Naive thymus-derived CD4-positive, alpha-beta T cell (primary cell): ENCODE measurements around the gene CLEC10A. TPM values are rescaled to one million over a fixed set of nuclear protein-coding genes. Genes with fewer than 3 reads are reported as not detected.

Source experiments
- ATAC-seq: fragments of 150-1000 bp; cut with Tn5 transposase; 2 replicates; pipeline ENCODE4 v1.10.0; 2021; ENCODE audit warnings: mild to moderate bottlenecking, moderate library complexity
- CTCF ChIA-PET: fragments of 350-600 bp; sonication (Branson Sonifier 250); formaldehyde crosslinking; loops from one replicate; lab custom pipeline; 2021; ENCODE audit warnings: antibody characterized with exemption; lab: Charles Lee
- POLR2A ChIA-PET: fragments of 350-600 bp; sonication (Branson Sonifier 250); formaldehyde crosslinking; loops from one replicate; lab custom pipeline; 2021; ENCODE audit warnings: antibody characterized with exemption, inconsistent platforms; lab: Charles Lee
- DNase-seq, 9 donors: peaks; one replicate each; pipeline versions ENCODE4 v3.0.0 to v3.0.0-alpha.2; 2020 to 2022; ENCODE audit warnings: mixed read lengths in 1 of 9
- H3K27ac ChIP-seq: one replicate; pipeline ENCODE4 v1.7.0; 2013; ENCODE audit warnings: mild to moderate bottlenecking, low read depth, low read length, moderate library complexity
- H3K27me3 ChIP-seq, 2 donors: one replicate each; pipeline ENCODE4 v1.7.0; 2013; ENCODE audit warnings: low read length in 2 of 2, mild to moderate bottlenecking in 2 of 2, moderate library complexity in 2 of 2; ENCODE audit not compliant: control insufficient read depth in 2 of 2, insufficient read depth in 2 of 2
- H3K36me3 ChIP-seq, 3 experiments: 1 replicate in 2 of 3; 2 replicates in 1 of 3; pipeline ENCODE4 v1.7.0; 2013; ENCODE audit warnings: low read length in 3 of 3, mild to moderate bottlenecking in 3 of 3, moderate library complexity in 1 of 3; ENCODE audit not compliant: insufficient read depth in 3 of 3, control insufficient read depth in 2 of 3
- H3K4me1 ChIP-seq, 2 donors: one replicate each; pipeline ENCODE4 v1.7.0; 2013; ENCODE audit warnings: low read length in 2 of 2, mild to moderate bottlenecking in 2 of 2, moderate library complexity in 1 of 2; ENCODE audit not compliant: control insufficient read depth in 2 of 2, insufficient read depth in 2 of 2
- H3K4me3 ChIP-seq: 2 replicates; pipeline ENCODE4 v1.7.0; 2013; ENCODE audit warnings: mild to moderate bottlenecking, low read length
- H3K9me3 ChIP-seq, 3 experiments: 1 replicate in 2 of 3; 2 replicates in 1 of 3; pipeline ENCODE4 v1.7.0; 2013; ENCODE audit warnings: low read length in 3 of 3; ENCODE audit not compliant: control insufficient read depth in 2 of 3
- H3K27ac Mint-ChIP-seq, 9 donors: one replicate each; pipeline ENCODE4 v1.8.0; 2020 to 2022; ENCODE audit warnings: mixed read lengths in 9 of 9, mild to moderate bottlenecking in 8 of 9, moderate library complexity in 5 of 9, inconsistent platforms in 2 of 9
- H3K27me3 Mint-ChIP-seq, 5 donors: one replicate each; pipeline ENCODE4 v1.8.0; 2021 to 2022; ENCODE audit warnings: mixed read lengths in 5 of 5, mild to moderate bottlenecking in 1 of 5
- H3K36me3 Mint-ChIP-seq, 5 donors: one replicate each; pipeline ENCODE4 v1.8.0; 2020 to 2022; ENCODE audit warnings: mixed read lengths in 5 of 5, mild to moderate bottlenecking in 3 of 5, inconsistent platforms in 1 of 5
- H3K4me1 Mint-ChIP-seq, 7 donors: one replicate each; pipeline ENCODE4 v1.8.0; 2020 to 2022; ENCODE audit warnings: mixed read lengths in 7 of 7, mild to moderate bottlenecking in 3 of 7, inconsistent platforms in 1 of 7
- H3K4me3 Mint-ChIP-seq, 10 donors: one replicate each; pipeline ENCODE4 v1.8.0; 2020 to 2022; ENCODE audit warnings: mild to moderate bottlenecking in 10 of 10, mixed read lengths in 10 of 10, moderate library complexity in 6 of 10, inconsistent platforms in 2 of 10
- H3K9me3 Mint-ChIP-seq, 11 donors: one replicate each; pipeline ENCODE4 v1.8.0; 2020 to 2022; ENCODE audit warnings: mixed read lengths in 11 of 11, mild to moderate bottlenecking in 4 of 11, inconsistent platforms in 1 of 11, moderate library complexity in 1 of 11
- intact Hi-C, 2 donors: fragments of 100-400 bp; cut with micrococcal nuclease; formaldehyde crosslinking; loops; one replicate each; pipeline ENCODE4 v1.15.1; 2023
- polyA plus RNA-seq, 2 donors: library from polyadenylated mRNA; unstranded; fragments of 300-500 nt; fragmentation: Illumina TruSeq; gene quantifications; one replicate each; pipeline ENCODE4 v1.2.3, GENCODE V29; 2021
- total RNA-seq, 6 experiments: library from RNA in 5 of 6; stranded (reverse) in 5 of 6; gene quantifications; 1 replicate in 5 of 6; 2 replicates in 1 of 6; pipeline ENCODE4 v1.2.3 and lab custom pipeline; 2021 to 2026

The CLEC10A gene
- total and polyA plus RNA-seq, 7 experiments from 2014 or later = 1.4 to 10.6 (median 4.9) TPM; not detected in 3

DNA sequence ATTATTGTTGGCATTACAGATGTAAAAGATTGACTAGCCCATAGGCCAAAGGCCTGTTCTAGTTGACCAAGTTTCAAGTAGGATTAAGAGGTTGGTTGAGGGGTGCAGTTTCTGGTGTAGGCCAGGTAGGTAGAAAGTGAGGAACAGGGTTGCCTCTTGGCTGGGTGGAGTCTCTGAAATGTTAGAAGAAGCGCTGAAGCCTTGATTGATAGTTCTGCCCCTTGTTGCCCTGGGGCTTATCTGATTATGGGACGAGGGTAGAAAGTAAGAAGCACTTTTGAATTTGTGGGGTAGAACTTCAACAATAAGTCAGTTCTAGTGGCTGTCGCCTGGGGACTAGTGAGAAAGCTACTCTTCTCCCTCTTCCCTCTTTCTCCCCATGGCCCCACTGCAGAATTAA, 51.0 kb downstream of the CLEC10A start:
- H3K36me3 Mint-ChIP-seq = peaks cover 0 to 13% (median 0%) of the 10 kb centered on the region in 5 donors
- Histone ChIP-seq H3K36me3 (no peaks in the 10 kb centered on the region), H3K27me3 (no peaks in the 10 kb centered on the region), H3K4me1 (peaks cover 28 to 29% of the 10 kb centered on the region in 2 donors), H3K9me3 (no peaks in the 10 kb centered on the region), H3K4me3 (peak overlapping the region; percentile 24), H3K27ac (no peak overlapping the region)
- intact Hi-C loops = loop anchor here in 1 of 2 donors (10.0 kb wide), 1 partner anchor 546 kb away; the partner anchor contains the start of gene CD68
- peak overlapping the region; percentile 5 to 84 (median 78) for H3K4me3 Mint-ChIP-seq
- ATAC-seq = no peak
- ChIA-PET CTCF (no interaction called here), POLR2A (interaction anchor here (0.6 kb wide), 1 partner anchor 540 kb away, joined by 3 read pairs; no protein-coding TSS in a partner anchor)
- H3K4me1 Mint-ChIP-seq = peaks cover 32 to 64% (median 48%) of the 10 kb centered on the region in 7 donors
- H3K27ac Mint-ChIP-seq = peak overlapping the region; percentile 84 to 94 (median 90)
- no peaks in the 10 kb centered on the region for H3K27me3 Mint-ChIP-seq
- H3K9me3 Mint-ChIP-seq = peaks cover 0 to 1% (median 0%) of the 10 kb centered on the region in 11 donors
- DNase-seq = no peak

DNA sequence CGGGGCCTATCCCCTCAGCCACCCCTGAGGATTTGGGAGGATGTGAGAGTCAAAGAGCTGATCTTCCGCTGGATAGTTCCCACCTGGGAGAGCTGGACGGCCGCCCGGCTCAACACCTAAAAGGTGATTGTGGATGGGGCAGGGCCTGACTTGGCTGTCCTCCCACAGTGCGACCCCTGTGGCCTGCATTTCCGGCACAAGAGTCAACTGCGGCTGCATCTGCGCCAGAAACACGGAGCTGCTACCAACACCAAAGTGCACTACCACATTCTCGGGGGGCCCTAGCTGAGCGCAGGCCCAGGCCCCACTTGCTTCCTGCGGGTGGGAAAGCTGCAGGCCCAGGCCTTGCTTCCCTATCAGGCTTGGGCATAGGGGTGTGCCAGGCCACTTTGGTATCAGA, 52.7 kb downstream of the CLEC10A start:
- Histone ChIP-seq H3K4me1 (peaks cover 33 to 34% of the 10 kb centered on the region in 2 donors), H3K36me3 (no peaks in the 10 kb centered on the region), H3K27ac (no peak overlapping the region), H3K4me3 (no peak overlapping the region), H3K9me3 (no peaks in the 10 kb centered on the region), H3K27me3 (no peaks in the 10 kb centered on the region)
- DNase-seq (no peak), ATAC-seq (no peak)
- Mint-ChIP-seq H3K36me3 (peaks cover 0 to 10% (median 0%) of the 10 kb centered on the region in 5 donors), H3K27me3 (no peaks in the 10 kb centered on the region), H3K9me3 (no peaks in the 10 kb centered on the region), H3K4me3 (no peak overlapping the region), H3K4me1 (peaks cover 34 to 62% (median 50%) of the 10 kb centered on the region in 7 donors), H3K27ac (peak overlapping the region in 1 of 9 donors; percentile 37)
- intact Hi-C loops = loop anchor here in 1 of 2 donors (10.0 kb wide), 1 partner anchor 547 kb away; the partner anchor contains the start of gene CD68
- CTCF ChIA-PET = no interaction called here
- POLR2A ChIA-PET = interaction anchor here (0.8 to 1.5 kb wide), 2 partner anchors 9 to 408 kb away, joined by 4 to 5 read pairs; partner anchors contain the start of genes SLC16A13 and TMEM102

DNA sequence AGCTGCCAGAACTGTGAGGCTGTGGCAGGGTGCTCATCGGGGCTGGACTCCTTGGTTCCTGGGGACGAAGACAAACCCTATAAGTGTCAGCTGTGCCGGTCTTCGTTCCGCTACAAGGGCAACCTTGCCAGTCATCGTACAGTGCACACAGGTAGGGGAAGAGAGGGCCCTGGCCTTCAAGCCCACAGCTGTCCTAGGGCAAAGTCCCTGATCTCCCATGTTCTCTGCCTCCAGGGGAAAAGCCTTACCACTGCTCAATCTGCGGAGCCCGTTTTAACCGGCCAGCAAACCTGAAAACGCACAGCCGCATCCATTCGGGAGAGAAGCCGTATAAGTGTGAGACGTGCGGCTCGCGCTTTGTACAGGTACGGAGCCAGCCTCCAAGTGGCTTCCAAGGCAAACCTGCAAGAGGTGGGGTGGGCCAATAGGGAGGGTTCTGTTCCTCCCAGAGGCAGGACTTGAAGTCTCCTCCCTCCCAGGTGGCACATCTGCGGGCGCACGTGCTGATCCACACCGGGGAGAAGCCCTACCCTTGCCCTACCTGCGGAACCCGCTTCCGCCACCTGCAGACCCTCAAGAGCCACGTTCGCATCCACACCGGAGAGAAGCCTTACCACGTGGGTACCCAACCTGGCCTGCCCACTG, 53.5 kb downstream of the CLEC10A start:
- no peak for DNase-seq

DNA sequence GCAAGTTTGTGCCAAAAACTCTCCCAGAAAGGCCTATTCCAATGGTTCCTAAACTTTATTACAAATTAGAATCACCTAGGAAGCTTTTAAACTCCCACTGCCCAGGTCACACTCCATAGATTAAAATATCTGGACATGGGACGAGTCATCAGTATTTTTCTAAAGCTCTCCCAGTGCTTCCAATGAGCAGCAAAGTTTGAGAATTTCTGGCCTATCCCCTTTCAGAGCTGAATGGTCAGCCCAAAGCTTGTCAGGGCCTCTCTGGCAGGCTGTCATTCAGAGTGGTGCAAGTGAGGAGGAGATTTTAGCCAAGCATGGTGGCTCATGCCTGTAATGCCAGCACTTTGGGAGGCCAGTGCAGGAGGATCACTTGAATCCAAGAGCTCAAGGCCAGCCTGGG, 54.8 kb downstream of the CLEC10A start:
- Mint-ChIP-seq H3K36me3 (peaks cover 0 to 7% (median 0%) of the 10 kb centered on the region in 5 donors), H3K4me3 (no peak overlapping the region), H3K9me3 (no peaks in the 10 kb centered on the region), H3K27ac (peak overlapping the region in 2 of 9 donors; percentile 26 to 73), H3K27me3 (no peaks in the 10 kb centered on the region), H3K4me1 (peaks cover 27 to 66% (median 44%) of the 10 kb centered on the region in 7 donors)
- Histone ChIP-seq H3K9me3 (no peaks in the 10 kb centered on the region), H3K4me1 (peaks cover 36 to 37% of the 10 kb centered on the region in 2 donors), H3K4me3 (no peak overlapping the region), H3K36me3 (no peaks in the 10 kb centered on the region), H3K27ac (no peak overlapping the region), H3K27me3 (no peaks in the 10 kb centered on the region)
- ChIA-PET CTCF (interaction anchor here (0.8 to 1.7 kb wide), 4 partner anchors 10 to 112 kb away, joined by 3 to 6 read pairs (median 5); partner anchors contain the start of gene SLC16A13), POLR2A (interaction anchor here (2.2 to 6.2 kb wide), 2 partner anchors 10 kb away, joined by 8 to 50 read pairs; partner anchors contain the start of gene SLC16A13)
- ATAC-seq = no peak
- intact Hi-C loops = loop anchor here in 1 of 2 donors (10.0 kb wide), 1 partner anchor 550 kb away; the partner anchor contains the start of gene CD68
- no peak for DNase-seq

More for the DNA sequence above, 53.5 kb downstream of the CLEC10A start:
- H3K9me3 Mint-ChIP-seq = no peaks in the 10 kb centered on the region
- ATAC-seq = no peak
- intact Hi-C loops = loop anchor here in 1 of 2 donors (10.0 kb wide), 1 partner anchor 548 kb away; the partner anchor contains the start of gene CD68
- Histone ChIP-seq H3K36me3 (no peaks in the 10 kb centered on the region), H3K4me3 (no peak overlapping the region), H3K27me3 (no peaks in the 10 kb centered on the region), H3K4me1 (peaks cover 37 to 41% of the 10 kb centered on the region in 2 donors), H3K9me3 (no peaks in the 10 kb centered on the region), H3K27ac (no peak overlapping the region)
- H3K36me3 Mint-ChIP-seq = peaks cover 0 to 9% (median 0%) of the 10 kb centered on the region in 5 donors
- CTCF ChIA-PET = interaction anchor here (0.6 to 1.4 kb wide), 2 partner anchors 113 to 165 kb away, joined by 4 to 6 read pairs; no protein-coding TSS in a partner anchor
- H3K27me3 Mint-ChIP-seq = no peaks in the 10 kb centered on the region
- peak overlapping the region in 4 of 9 donors; percentile 15 to 65 (median 30) for H3K27ac Mint-ChIP-seq
- POLR2A ChIA-PET = interaction anchor here (1.5 to 6.2 kb wide), 2 partner anchors 9 kb away, joined by 5 to 50 read pairs; partner anchors contain the start of gene SLC16A13
- no peak overlapping the region for H3K4me3 Mint-ChIP-seq
- peaks cover 33 to 60% (median 45%) of the 10 kb centered on the region in 7 donors for H3K4me1 Mint-ChIP-seq

Other genes starting within 250 kb of the CLEC10A start
- gene TEKT1, start 248.5 kb downstream of the CLEC10A start, total RNA-seq = not detected
- gene TEKT1, start 248.5 kb downstream of the CLEC10A start, polyA plus RNA-seq = not detected
- 1 to 10 TPM in 1 of 5 experiments, not detected in 4; 1.0 TPM for gene ALOX12, start 84.2 kb downstream of the CLEC10A start, total RNA-seq
- gene ALOX12, start 84.2 kb downstream of the CLEC10A start, polyA plus RNA-seq = under 1 TPM; 0.08 to 0.48 TPM
- gene RNASEK, start 67.6 kb downstream of the CLEC10A start, total RNA-seq = 100 to 1,000 TPM; 107 to 184 (median 140) TPM
- 100 to 1,000 TPM; 539 to 628 TPM for gene RNASEK, start 67.6 kb downstream of the CLEC10A start, polyA plus RNA-seq
- under 1 TPM in 1 of 5 experiments, not detected in 4; 0.70 TPM for gene BCL6B, start 57.2 kb downstream of the CLEC10A start, total RNA-seq
- gene BCL6B, start 57.2 kb downstream of the CLEC10A start, polyA plus RNA-seq = not detected
- gene SLC16A13, start 44.2 kb downstream of the CLEC10A start, total RNA-seq = 10 to 100 TPM in 3 of 5 experiments, 1 to 10 TPM in 2; 3.4 to 20.9 (median 15.0) TPM
- 1 to 10 TPM; 1.8 to 3.5 TPM for gene SLC16A13, start 44.2 kb downstream of the CLEC10A start, polyA plus RNA-seq
- 1 to 10 TPM in 3 of 5 experiments, under 1 TPM in 2; 0.24 to 1.7 (median 1.4) TPM for gene SLC16A11, start 36.2 kb downstream of the CLEC10A start, total RNA-seq
- 1 to 10 TPM; 1.1 TPM for gene SLC16A11, start 36.2 kb downstream of the CLEC10A start, polyA plus RNA-seq
- gene ASGR2, start 34.6 kb upstream of the CLEC10A start, total RNA-seq = 10 to 100 TPM in 1 of 5 experiments, 1 to 10 TPM in 1, under 1 TPM in 1, not detected in 2; 0.27 to 15.0 (median 1.9) TPM
- gene ASGR2, start 34.6 kb upstream of the CLEC10A start, polyA plus RNA-seq = not detected
- 10 to 100 TPM in 1 of 5 experiments, 1 to 10 TPM in 1, under 1 TPM in 2, not detected in 1; 0.79 to 11.9 (median 1.3) TPM for gene ASGR1, start 99.1 kb upstream of the CLEC10A start, total RNA-seq
- gene ASGR1, start 99.1 kb upstream of the CLEC10A start, polyA plus RNA-seq = not detected
- gene DLG4, start 139.6 kb upstream of the CLEC10A start, total RNA-seq = 10 to 100 TPM; 10.9 to 25.4 (median 16.5) TPM
- gene DLG4, start 139.6 kb upstream of the CLEC10A start, polyA plus RNA-seq = under 1 TPM; 0.26 to 0.83 TPM
- gene ACADVL, start 139.7 kb upstream of the CLEC10A start, total RNA-seq = 100 to 1,000 TPM; 287 to 390 (median 339) TPM
- gene ACADVL, start 139.7 kb upstream of the CLEC10A start, polyA plus RNA-seq = 10 to 100 TPM; 75.3 to 88.4 TPM
- 10 to 100 TPM; 51.2 to 91.5 (median 52.3) TPM for gene DVL2, start 154.3 kb upstream of the CLEC10A start, total RNA-seq
- 10 to 100 TPM; 15.1 to 31.1 TPM for gene DVL2, start 154.3 kb upstream of the CLEC10A start, polyA plus RNA-seq
- gene PHF23, start 159.2 kb upstream of the CLEC10A start, total RNA-seq = 10 to 100 TPM; 12.3 to 58.7 (median 55.2) TPM
- 10 to 100 TPM; 16.0 to 41.3 TPM for gene PHF23, start 159.2 kb upstream of the CLEC10A start, polyA plus RNA-seq
- 100 to 1,000 TPM; 214 to 427 (median 286) TPM for gene GABARAP, start 162.2 kb upstream of the CLEC10A start, total RNA-seq
- gene GABARAP, start 162.2 kb upstream of the CLEC10A start, polyA plus RNA-seq = 100 to 1,000 TPM; 656 to 950 TPM
- 100 to 1,000 TPM in 4 of 5 experiments, 10 to 100 TPM in 1; 96.8 to 173 (median 133) TPM for gene CTDNEP1, start 171.5 kb upstream of the CLEC10A start, total RNA-seq
- gene CTDNEP1, start 171.5 kb upstream of the CLEC10A start, polyA plus RNA-seq = 10 to 100 TPM; 38.3 to 45.4 TPM
- gene ELP5, start 172.0 kb upstream of the CLEC10A start, total RNA-seq = 10 to 100 TPM; 26.9 to 49.1 (median 32.9) TPM
- 10 to 100 TPM; 60.4 to 89.9 TPM for gene ELP5, start 172.0 kb upstream of the CLEC10A start, polyA plus RNA-seq
- gene CLDN7, start 182.2 kb upstream of the CLEC10A start, total RNA-seq = 1 to 10 TPM in 2 of 5 experiments, under 1 TPM in 3; 0.29 to 3.8 (median 0.81) TPM
- 1 to 10 TPM; 1.7 to 2.9 TPM for gene CLDN7, start 182.2 kb upstream of the CLEC10A start, polyA plus RNA-seq
- gene SLC2A4, start 201.5 kb upstream of the CLEC10A start, total RNA-seq = not detected
- gene SLC2A4, start 201.5 kb upstream of the CLEC10A start, polyA plus RNA-seq = not detected
- under 1 TPM in 3 of 5 experiments, not detected in 2; 0.27 to 0.64 (median 0.40) TPM for gene YBX2, start 214.4 kb upstream of the CLEC10A start, total RNA-seq
- not detected for gene YBX2, start 214.4 kb upstream of the CLEC10A start, polyA plus RNA-seq
- gene EIF5A, start 227.4 kb upstream of the CLEC10A start, total RNA-seq = 100 to 1,000 TPM; 237 to 666 (median 453) TPM
- 100 to 1,000 TPM; 158 to 558 TPM for gene EIF5A, start 227.4 kb upstream of the CLEC10A start, polyA plus RNA-seq
- 100 to 1,000 TPM in 3 of 5 experiments, 10 to 100 TPM in 2; 72.6 to 145 (median 107) TPM for gene GPS2, start 235.1 kb upstream of the CLEC10A start, total RNA-seq
- 100 to 1,000 TPM in 1 of 2 donors, 10 to 100 TPM in 1; 80.1 to 134 TPM for gene GPS2, start 235.1 kb upstream of the CLEC10A start, polyA plus RNA-seq
- 10 to 100 TPM; 42.6 to 92.6 (median 50.1) TPM for gene NEURL4, start 249.1 kb upstream of the CLEC10A start, total RNA-seq
- 1 to 10 TPM; 1.1 to 2.5 TPM for gene NEURL4, start 249.1 kb upstream of the CLEC10A start, polyA plus RNA-seq